AG20443 (cell line): ENCODE data around the gene FRMD1.
"Not testable (repeated sequence)": the region's sequence is repeated elsewhere in the genome, so short reads cannot be mapped to it uniquely, and the experiment has no call there.

Experiments
- DNase-seq: peaks from one replicate; pipeline ENCODE4 v3.0.0; 2012; ENCODE audit warnings: low spot score, mixed read lengths

FRMD1 gene

DNA sequence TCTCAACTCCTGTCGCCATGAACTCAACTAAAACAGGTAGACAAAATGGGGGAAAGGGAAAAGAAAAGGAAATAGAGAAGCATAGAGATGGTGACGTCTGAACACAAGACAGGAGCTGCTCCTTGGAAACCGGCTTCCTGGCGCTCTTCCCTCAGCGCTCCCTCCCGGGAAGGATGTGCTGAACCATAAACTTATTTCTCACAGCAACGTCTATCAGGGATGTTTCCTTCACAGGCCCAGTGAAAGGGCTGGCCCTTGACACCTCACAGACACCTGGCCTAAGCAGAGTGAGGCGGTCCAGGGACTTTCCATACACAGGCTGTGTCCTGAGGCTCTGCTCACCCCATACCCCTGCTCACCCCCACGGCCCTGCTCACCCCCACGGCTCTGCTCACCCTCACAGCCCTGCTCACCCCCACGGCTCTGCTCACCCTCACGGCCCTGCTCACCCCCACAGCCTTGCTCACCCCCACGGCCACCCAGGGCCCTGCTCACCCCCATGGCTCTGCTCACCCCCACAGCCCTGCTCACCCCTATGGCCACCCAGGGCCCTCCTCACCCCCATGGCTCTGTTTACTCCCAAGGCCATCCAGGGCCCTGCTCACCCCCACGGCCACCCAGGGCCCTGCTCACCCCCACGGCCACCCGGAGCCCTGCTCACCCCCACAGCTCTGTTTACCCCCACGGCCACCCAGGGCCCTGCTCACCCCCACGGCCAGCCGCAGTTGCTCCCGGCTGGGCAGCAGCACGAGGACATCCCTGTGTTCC, 653 bp downstream of the FRMD1 start:
- DNase-seq: no peak

DNA sequence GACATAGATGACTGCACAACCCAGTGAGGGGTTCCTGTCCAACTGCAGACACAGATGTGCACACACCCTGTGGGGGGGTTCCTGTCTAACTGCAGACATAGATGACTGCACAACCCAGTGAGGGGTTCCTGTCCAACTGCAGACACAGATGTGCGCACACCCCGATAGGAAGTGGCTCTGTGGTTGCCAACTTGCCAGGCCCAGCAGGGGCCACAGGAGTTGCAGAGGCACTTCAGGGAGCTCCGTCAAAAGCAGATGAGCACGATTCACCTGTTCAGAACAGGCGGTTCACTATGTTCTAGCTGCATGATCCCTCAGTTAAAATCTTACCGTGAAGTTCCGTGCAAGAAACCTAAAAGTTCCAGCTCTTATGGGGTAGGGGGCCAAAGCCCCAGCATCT, 1.6 kb downstream of the FRMD1 start:
- not testable (repeated sequence) for DNase-seq

- DNase-seq: no peak
Measured at GRCh38 chr6:168075787-168076202, 3.2 kb downstream of the FRMD1 start.

GRCh38 chr6:168075216-168075615, 3.8 kb downstream of the FRMD1 start:
- DNase-seq: no peak

DNA sequence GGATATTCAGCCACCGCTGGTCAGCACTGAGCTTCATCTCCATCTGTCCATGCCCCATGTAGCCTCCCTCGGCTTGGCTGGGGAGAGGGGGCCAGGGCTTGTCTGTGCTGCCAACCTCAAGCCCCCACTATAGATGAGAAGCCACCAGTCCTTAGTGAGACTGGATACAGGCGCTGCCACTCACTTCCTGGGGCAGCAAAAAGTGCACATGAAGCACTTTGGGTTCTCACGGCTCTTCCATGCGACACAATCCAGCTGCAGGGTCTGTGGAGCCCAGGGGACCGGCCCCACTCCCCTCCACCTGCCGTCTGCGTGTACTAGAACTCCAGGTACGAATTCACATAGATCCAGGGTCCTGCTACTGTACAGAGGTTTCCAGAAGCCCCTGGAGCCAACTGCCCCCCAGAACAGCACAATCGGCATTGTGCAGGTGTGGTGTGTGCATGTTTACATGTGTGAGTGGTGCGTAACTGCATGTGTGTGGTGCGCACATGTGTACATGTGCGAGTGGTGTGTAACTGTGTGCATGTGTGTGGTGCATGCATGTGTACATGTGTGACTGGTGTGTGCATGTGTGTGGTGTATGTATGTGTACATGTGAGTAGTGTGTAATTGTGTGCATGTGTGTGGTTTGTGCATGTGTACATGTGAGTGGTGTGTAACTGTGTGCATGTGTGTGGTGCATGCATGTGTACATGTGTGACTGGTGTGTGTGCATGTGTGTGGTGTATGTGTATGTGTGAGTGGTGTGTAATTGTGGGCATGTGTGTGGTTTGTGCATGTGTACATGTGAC, 4.9 kb downstream of the FRMD1 start:
- DNase-seq: no peak

GRCh38 chr6:168072730-168073129, 6.3 kb downstream of the FRMD1 start:
- DNase-seq: no peak

DNA sequence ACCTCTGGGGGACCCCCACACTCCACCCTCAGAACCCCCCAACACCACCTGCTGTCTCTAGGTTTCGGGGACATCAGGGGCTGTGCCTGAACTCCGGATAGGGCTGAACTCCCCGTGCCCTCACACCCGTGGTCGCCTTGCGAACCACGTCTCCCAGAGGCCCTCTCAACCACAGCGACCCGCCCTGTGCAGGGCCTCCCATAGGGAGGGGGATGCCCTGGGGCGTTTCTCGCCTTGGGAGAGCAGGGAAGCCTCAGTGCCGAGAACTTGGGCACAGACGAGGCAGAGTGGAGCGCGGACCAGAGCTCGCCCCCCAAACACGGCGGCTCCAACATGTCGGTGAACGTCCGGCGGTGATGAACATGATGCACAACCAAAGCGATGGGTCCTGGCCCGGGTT, 6.8 kb downstream of the FRMD1 start:
- DNase-seq: no peak

GRCh38 chr6:168071620-168072019, 7.4 kb downstream of the FRMD1 start:
- no peak for DNase-seq

DNA sequence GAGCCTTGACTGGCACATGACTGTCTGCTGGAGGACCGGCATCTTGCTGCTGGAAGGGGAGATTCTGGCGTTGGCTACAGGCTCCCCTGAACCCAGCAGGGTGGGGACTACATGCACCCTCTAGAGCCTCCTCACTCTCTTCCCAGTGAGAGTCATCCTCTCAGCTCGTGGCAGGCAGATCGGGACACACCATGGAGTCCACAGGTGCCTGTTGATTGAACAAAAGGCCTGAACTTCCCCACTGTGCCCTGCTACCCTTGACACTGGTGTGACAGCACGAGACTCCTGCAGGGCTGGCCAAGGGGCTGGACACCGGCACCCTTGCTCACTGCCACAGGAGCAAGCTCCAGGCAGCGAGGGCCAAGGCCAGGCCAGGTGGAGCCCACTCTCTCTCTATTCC, 8.2 kb downstream of the FRMD1 start:
- no peak for DNase-seq

DNA sequence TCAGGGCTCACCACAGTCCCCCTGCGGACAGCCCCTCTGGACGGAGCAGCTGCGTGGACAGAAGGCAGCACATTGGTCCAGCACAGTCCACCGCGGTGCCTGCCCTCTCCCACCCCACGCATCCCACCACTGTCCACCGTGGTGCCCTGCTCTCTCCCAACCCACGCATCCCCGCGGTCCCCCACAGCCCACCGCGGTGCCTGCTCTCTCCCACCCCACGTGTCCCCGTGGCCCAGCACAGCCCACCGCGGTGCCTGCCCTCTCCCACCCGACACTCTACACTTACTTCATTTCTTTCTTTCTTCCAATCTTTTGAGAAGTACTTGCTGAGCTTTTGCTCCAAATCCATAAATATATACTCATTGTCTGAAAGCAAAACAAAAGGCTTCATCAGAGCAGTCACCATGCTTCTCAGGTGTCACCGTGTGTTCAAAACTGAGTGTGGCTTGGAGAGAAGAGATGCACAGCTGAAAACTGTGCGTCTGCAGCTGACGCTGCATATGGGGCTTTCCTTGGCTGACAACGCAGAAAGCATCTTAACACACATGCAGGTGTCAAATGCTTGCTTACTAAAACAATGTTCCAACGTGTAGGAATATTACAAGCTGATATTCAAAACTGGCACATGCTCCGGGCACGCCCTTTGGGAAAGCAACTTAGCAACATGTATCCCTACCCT, 11.8 kb downstream of the FRMD1 start:
- no peak for DNase-seq

GRCh38 chr6:168064226-168064807, 14.7 kb downstream of the FRMD1 start:
- DNase-seq: no peak

GRCh38 chr6:168063431-168063830, 15.6 kb downstream of the FRMD1 start:
- DNase-seq: no peak

GRCh38 chr6:168062346-168063289, 16.4 kb downstream of the FRMD1 start:
- no peak for DNase-seq

- no peak for DNase-seq
Measured at GRCh38 chr6:168061269-168062210, 17.5 kb downstream of the FRMD1 start.

GRCh38 chr6:168060521-168060931, 18.5 kb downstream of the FRMD1 start:
- peak; percentile 84 for DNase-seq

- DNase-seq: no peak
Measured at GRCh38 chr6:168058691-168059551, 20.1 kb downstream of the FRMD1 start.

DNA sequence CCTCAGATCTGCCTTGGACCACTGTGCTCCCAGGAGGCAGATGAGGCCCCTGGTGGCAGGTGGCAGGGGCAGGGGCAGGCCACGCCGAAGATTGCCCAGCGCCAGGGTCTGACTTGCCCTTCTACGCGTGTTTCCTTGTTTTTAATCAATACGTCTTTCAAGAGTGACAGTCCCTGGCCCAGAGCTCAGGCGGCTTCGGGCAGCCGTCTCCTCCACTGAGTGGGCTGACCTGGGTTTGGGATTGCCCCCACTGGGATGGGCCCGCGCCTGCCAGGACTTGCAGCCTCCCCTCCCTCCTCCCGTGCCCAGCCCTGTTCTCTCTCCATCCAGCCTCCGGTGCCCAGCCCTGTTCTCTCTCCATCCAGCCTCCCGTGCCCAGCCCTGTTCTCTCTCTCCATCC, 21.2 kb downstream of the FRMD1 start:
- DNase-seq: no peak

DNA sequence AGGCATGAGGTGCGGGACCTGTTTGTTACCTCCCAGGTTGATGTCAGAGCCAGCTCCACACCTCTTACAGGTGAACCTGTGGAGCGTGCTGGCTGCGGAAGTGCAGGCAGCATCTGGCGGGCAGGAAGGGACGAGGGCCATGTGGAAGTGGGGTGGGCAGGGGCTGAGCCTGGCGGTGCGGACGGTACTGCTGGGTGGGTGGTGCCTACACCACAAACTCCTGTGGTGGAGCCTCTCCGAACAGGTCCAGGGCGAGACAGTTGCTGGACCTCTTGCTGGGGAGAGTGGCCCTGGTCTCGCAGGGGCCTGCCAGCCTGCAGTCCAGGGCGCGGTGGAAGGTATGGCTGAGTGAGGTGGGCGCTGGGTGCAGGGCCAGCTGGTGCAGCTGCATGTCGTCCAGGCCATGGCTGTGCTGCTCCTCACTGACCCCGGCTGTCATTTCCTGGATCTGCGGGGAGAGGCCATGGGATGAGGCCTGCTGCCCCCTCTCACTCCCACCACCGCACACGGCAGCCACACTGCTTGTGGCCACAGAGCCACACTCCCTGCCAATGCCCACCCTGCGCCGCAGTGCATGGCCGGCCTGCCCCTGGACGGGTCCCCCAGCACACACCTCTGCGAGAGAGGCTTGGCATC, 22.0 kb downstream of the FRMD1 start:
- DNase-seq: no peak
